ENCODE results near the gene OTX2.

OTX2 gene

DNA sequence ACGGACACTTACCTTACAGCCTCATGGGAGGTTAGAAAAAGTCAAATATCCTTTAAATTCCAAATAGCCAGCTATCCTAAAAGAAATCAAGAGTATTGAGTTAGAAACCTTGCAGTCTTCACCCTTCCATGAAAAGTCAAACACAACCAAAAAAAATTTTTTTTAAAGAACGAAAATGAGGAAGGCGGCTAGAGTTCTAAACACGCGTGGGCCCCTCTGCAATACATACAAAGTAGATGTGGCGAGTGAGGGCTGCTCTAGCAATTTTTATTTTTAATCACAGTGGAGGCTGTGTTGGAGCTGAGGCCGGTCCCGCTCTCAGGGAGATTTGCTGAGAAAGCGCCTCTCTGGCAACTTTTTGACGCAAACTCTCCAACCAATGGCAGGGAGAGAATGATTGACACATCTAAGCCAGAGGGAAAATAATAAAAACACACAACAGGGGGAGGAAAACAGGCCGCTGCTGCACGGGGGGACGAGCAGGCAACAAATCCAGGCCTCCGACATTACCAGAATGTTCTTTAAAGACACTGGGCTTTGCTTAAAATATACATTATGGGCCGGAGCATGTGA, at the start of gene OTX2:
Gene OTX2 (minus strand): TSS at position 333 of the 573 bp plus-strand sequence. CDS start 5,023 bp downstream, outside the sequence.
- DNase-seq, result no peak

DNA sequence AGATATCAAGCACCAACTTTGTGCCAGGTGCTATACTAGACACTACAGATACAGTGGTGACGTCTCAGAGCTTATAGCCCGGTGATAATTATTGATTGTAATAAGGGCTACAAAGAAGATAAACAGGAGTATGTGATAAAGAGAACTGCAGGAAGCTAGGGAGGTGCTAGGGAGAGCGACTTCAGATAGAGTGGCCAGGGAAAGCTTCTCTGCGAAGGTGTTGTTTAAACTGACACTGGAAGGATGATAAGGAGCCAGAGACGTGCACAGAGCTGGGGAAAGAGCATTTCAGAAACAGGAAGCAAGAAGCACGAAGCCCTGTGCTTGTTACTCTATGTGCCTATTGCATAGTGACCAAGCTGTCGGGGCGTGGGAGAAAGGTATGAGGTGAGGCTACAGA, 48.1 kb upstream of the OTX2 start:
- DNase-seq, result no peak

DNA sequence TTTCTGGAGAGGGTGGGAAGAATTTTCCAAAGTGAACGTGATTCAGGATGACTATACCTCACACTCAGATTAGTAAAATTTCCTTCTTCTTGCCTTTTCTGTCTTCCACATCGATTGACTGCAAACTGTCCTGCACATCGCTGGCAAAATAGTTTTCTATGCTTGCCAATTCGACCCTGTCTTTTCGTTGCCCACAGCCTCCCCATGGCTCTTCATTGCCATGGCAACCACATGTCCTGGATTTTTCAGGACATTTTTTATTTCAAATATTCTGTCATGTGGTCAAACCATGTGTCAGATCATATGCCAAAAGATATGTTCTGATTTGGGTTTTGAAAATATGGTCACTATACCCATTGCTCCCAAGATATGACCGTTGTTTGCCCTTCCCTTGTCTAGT, 46.9 kb upstream of the OTX2 start:
- DNase-seq, result no peak

DNA sequence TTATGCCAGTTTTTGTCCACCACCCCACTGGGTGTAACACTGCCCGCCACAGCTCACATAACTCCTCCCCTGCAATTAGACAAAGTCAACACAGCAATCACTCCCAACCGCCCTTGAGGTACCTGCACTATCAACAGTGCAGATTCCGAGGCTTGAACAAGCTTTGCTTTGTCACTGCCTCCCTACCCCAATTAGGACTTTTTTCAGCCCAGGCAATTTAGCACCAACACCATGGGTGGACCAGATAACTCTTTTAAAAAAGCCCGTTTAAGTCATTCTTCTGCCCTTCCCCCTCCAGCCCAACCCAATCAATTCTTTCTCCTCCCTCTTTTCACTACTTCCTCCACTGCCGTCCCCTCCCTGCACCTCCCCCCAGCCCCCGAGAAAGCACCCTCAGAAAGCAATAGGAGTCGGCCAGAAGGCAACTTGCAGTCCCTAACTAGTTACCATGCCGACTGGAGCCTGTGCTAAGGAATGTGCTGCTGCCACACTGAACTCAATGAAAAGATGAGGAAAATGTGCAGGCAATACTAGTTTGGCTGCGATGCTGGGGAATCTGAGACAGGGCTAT, 45.7 kb upstream of the OTX2 start:
- DNase-seq, result no peak

DNA sequence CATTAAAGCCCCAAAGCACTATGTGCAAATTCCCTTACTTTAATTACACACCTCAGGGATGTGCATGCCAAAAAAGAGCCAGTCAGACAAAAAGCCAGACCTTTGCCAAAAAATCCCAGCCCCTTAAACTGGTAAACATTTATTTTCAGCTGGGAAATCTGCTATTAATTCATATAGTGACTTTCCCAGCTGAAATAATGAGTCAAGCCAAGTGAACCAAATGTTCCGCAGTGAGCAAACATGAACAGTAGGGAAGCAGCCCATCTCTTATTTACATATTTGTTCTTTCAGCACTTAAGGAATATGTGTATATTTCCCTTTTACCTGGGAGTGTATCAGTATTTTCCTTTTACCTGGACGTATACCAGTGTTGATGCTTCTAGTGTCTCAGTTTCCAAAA, 44.0 kb upstream of the OTX2 start:
- DNase-seq, result no peak

DNA sequence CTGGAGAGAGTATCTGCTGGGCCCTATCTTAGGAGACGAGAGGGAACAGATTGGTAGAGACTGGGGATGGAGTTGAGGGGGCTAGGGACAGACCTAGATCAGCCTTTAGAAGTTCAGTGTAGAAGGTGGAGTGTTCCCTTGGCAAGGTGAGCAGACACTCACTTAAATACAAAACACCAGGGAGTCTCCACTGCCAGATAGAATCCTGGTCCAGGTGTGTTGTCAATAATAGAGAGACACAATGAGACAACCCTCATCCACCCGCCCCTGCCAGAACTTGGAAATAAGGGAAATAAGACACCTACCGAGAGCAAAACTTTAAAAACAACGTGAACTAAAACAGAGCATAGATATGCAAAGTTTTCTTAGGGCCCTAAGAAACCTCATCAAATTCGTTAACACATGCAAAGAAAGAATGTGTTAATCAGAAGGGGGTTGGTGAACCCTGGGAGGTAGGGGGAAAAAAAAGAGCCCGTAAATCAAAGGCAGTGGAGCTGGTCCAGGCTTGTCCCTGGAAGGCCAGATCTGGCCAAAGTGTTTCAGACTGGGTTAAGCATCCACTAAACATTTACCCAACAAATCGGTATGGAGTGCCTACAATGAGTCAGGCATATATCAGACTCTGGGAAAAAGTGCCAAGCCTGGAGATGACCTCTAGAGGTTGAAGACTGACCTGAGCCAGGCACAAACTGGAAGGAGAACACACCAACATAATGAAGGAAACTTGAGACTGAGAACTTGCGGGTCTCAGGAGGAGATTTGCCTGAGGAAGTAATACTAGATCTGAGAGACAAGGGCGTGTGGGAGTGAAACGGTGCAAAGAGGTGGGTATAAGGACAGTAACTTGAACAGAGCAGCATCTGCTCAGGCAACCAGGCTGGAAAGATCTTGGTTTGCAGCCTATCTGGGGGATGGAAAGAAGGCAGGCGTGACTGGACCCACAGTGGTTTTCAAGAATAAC, 37.0 kb upstream of the OTX2 start:
- DNase-seq, result no peak

DNA sequence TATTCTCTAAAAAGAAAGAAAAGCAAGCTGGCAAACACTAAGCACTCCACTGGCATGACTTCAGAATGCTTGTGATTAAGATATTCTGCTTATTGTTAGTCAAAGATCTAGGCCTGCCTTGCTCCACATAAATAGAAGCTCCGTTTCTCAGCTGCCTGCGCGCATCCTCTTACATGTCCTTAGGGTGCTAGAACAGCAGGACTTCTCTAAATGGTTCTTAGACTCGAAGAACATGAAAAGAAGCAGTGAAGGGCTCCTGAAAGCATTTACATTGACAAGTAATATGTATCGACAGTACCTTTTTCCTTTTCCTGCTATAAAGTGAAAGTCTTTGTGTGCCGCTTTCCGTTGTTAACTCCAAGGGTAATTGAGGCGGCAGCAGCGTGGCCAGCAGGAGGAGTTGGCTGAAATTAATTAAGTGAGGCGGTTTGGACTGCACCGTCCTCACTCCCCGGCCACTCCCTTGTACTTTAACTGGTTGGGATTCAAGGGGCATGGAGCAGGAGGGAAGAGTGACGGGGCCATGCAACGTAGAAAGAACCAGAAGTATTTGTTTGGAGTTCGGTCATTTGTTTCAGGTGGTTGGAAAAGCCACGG, 34.2 kb upstream of the OTX2 start:
- no peak for DNase-seq

DNA sequence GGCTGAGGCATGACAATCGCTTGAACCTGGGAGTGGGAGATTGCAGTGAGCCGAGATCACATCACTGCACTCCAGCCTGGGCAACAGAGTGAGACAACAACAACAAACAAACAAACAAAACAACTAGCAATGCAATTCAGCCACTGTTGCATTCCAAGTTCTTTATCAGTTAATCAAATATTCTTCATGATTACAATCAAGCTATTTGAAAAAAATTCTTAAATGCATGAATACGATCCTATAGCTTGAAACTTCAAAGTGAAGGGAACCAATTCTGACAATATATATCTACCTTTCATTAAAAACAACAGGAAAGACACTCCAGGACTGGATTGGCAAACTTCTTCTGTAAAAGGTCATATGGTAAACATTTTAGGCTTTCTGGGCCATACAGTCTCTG, 31.3 kb upstream of the OTX2 start:
- no peak for DNase-seq

DNA sequence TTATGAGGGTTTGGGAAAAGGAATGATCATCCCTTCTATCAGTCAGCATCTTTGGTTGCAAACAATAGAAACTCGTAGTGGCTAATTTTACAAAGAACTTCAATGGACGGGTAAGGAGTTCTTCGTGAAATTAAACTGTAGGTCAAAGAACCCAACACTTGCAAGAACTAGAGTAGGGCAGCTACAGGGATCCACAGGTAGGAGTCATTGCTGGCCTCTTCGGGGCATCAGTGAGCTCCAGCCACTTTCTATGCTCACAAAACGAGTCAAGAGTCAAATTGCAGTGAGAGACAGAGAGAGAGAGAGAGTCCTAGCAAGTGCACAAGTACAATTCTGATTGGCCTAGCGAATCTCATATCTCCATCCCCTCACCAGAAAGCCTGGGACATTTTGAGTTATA, 29.9 kb upstream of the OTX2 start:
- no peak for DNase-seq

DNA sequence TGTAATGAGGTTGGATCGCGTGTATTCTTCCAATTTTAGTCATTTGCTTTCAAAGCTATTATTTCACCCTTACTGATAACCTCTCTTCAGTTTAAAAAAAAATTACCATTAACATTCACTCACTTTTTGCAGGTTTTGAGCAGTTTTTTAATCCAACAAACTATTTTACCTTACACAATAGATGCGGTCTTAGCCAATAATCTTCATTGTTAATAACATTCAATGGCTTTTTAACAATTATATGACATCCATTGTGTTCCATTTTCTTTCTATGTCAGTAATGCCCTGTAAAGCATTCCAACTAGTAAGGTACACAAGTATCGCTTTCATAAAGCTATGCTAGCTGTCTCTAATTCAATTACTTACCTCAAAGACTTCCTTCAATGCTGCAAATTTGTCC, 18.9 kb upstream of the OTX2 start:
- no peak for DNase-seq

DNA sequence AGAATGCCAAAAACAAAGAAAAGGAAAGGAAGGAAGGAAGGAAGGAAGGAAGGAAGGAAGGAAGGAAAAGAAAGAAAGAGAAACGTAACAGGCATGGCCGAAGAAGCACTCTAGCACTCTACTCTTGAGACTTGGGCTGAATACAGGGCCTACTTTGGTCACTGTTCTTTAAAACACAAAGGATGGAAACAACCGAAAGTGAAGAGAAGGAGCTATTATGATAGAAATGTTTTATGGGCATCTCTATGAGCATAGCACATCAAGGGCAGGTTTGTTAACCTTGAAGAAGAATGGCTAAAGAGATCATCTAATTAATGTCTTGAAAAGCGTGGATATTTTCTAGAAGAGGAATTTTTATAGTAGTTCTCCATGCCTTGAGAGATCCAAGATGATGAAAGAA, 15.9 kb upstream of the OTX2 start:
- no peak for DNase-seq

DNA sequence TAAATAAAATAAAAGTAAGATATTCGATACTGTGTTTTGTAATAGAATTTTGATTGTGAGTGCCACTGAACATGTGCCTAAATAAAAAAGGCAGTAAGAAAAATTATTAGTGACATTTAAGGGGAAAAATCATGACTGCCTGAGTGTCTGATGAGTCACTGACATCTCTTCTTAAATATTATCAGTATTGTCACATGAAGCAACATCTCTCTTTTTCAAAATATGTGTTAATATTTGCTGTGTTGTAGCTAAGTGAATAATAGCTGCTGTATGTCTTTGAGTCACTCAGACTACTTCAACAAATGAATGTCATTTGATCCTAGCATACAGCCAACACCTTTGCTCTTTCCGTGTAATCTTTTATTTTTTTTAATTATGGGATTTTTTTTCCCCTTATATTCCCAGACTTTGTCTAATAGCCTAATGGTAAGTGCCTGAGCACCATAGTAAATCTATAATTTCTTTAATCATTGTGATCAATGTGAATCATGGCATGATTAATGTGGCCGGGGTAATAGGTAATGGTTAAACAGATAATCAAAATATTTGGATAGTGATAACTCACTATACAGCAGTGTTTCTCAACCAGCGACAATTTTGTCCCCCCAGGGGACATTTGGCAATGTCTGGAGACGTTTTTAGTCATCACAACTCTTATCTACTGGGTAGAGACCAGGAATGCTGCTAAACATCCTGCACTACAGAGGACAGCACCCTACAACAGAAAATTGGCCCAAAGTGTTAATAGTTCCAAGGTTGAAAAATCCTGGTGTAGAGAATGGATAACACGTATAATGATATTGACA, 11.7 kb upstream of the OTX2 start:
- DNase-seq, result no peak

DNA sequence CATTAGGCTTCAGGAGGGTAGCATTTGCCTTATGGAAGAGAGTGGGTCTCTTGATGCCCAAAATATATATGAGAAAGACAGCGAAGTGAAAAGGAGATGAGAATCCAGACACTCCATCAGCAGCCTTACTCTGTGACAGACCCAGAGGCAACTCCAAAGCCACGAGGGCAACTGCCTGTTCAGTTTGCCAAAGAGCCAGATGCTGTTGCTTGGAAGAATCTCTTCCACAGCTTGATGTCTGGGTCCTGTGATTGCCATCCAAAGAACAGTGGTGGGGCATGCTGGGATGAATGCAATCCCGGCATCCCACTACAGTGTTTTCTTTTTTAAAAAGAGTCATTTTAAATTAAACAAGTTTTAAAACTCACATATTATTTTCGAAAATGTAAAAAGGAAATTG, 10.9 kb upstream of the OTX2 start:
- no peak for DNase-seq

DNA sequence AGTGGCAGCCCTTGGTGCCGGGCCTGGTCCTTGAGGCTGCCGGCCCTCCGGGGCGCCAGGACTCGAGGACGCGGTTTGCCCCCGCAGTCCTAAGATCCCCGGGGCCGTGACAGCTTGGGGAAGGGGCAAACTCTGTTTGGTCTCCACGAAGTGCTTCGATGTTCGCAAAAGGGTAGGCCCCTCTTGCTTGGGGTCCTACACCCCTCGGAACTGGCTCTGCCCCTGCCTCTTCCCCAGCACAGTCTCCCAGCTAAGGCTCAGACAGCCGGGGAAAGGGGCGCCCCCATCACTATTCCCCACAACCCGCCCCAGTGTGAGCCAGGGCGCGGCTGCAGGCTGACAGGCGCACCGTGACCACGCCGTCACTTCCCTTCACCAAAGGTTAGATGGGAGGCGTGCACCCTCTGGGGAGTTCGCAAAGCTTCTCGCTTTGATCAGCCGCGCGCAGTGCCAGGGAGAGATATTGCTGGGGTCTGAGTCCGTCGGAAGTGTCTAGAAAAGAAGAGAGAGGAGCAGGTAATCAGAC, 7.2 kb upstream of the OTX2 start:
- DNase-seq, result no peak

DNA sequence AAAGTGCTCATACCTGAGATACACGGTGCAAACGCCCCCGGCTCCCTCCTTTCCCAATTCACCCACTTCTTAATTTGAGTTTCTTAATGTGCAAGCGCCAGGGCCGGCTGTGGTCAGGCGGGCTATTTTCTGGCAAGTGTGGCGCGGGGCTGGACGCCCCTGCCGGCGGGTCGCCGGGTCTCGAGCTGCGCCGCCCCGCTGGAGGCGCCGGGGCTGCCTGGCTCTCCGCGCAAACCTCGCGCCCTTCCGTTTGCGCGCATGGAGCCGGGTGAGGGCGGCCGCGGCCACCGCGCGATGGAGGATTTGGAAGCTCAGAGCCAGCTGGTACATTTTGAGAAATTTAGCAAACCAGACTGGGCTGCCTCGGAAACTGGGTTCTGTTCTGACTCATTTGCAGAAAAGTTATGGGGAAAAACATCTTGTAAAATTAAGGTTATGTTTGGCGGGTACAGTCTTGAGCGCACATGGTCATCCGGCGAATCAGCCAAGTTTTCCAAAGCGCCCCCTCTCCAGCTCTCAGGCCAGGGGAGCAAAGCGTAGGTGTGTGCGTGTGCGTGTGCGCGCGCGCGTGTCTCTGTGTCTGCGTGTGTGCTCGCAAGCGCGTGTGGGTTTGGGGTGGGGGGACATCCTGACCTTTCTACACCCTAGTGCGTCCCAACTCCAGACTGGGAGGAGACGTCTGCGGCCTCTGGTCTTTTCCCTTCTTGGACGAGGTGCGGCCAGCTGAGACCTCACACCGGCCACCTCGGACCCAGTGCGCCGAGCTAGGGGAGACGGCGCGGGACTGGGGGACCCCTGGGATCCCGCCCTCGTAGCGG, 6.5 kb upstream of the OTX2 start:
- no peak for DNase-seq

DNA sequence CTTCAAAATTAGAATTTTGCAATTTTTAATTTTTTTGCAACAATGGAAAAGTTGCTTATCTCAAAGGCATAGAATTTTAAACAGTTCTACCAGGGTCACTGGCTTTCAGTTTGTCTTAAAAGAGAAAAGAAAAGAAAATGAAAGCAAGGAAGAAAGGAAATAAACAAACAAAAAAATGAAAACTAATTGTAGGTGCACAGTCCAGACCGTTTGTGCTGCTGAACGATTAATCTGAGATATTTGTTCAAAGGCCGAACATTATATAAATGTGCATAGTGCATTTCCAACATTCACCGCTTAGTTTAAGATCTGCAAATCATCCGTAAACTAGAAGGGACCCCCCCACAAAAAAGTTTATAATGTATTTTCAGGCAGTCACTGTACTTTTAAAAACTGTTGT, 5.5 kb upstream of the OTX2 start:
- DNase-seq, result no peak

DNA sequence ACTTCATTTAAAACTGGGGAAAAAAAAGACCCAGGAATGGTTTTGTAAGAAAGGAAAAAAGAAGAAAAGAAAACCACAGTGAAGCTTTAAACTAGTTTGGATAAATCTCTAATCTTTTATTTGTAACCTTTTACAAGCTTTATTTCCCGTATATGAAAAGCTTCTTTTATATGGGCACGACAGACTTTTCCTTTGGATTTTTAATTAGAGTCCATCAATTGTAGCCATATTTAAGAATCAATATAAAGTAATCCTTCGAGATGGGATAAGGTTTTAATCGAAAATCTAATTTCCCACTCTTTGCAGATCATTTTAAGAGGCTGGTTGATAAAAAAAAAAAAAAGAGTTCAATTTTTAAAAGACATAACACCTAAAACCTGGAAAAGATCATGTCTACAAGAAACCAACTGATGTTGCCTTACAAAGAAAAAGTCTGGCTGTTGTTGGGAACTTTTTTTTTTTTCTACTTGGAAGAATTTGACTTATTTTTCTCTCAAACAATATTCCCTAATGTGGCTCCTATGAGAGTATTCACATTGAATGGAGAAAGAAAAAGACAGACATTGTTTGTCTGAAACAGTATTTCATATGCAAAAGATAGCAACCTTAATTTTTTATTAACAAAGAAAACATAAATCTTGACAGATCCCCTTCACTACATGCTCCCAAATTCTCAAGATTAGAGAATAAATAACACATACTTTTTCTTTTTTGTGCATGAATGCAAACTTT, 4.9 kb upstream of the OTX2 start:
- DNase-seq, result no peak

DNA sequence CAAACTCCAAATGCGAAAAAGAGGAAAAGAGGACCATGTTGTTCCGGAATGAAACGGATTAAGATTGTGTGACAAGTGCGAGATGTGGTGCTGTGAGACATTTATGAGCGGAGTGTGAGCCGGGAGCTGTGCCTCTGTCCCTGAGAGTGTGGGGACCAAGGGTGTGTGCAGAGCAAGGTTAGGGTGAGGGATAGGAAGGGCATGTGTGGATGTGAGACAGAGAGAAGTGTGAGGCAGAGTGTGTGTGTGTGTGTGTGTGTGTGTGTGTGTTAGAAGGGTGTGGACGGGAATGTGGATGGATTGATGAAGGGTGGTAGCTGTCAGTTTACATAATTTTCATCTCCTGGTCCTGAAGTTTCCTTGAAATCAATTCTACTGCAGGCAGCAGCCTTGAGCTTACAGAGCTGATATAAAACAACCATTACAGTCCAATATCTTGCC, 4.3 kb upstream of the OTX2 start:
- no peak for DNase-seq

DNA sequence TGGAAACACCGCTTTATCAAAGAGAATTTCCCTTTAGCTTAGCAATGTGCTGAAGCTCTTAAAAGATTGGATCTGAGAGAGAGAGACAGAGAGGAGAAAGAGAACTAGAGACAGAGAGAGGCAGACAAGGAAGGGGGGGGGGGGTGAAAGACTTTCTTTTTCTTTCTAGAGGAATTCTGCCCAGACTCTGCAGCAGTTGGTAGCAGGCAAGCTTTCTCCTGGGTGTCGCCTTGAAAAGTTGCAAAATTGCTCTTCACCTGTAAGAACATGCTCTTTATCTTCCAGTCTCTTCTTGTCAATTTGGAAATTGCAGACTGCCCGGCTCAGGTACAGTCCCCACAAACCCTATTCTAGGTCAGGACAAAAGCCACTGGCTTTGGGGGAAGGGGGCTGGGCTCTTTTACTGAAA, 2.9 kb upstream of the OTX2 start:
- no peak for DNase-seq

DNA sequence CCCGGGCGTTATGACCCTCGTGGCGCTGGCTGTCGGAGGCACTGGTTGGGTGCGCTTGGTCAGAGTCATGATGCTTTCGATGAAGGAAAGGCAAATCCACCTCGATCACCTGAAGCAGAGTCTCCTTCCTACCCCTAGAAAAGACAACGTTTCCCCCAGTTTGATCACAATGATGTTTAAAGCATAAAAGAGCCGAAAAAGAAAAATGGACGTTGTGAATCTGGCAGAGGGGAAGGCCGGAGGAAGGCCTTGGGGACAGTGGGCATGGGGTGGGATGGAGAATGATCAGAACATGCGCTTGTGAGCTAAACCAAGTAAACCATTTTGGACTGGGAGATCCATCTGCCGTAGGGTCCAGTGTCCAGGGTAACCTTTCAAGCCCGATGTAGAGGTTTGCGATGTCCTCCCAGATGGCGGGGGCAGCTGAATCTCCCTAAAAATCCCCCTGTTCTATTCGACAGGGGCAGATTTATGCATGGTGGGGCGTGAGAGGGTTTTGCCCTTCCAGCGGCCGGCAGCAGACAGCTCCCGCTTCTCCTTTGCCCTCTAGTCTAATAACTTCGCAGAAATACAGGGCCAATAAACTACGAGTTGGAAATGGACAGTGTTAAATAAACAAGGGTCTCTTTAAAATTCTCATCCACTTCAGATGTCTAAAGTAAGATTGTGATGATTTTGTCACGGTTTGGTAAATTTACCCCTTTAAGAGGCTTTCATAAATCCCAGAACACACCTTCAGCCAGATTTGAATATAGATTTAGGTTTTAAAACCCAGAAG, 2.3 kb upstream of the OTX2 start:
- DNase-seq, result no peak

Measured in stimulated activated CD4-positive, alpha-beta T cell treated with anti-CD3 and anti-CD28 coated beads, Interleukin-12 subunit alpha, Interleukin-12 subunit beta, amount 100 ng/mL, for 4 hours (primary cell).